ENCODE results near the gene FYCO1. TPM values are rescaled to one million over a fixed set of nuclear protein-coding genes. Genes with fewer than 3 reads are reported as not detected.

Gene FYCO1
- total and polyA plus RNA-seq, 10 donors = 5.2 to 40.1 (median 30.5) TPM

- no peak for DNase-seq
- peak overlapping the region in 7 of 8 donors; percentile 23 to 98 (median 95) for H3K27ac ChIP-seq
- peaks cover 0 to 5% (median 0%) of the 10 kb centered on the region in 6 donors for H3K36me3 ChIP-seq
- H3K4me1 ChIP-seq = peaks cover 42 to 83% (median 66%) of the 10 kb centered on the region in 6 donors
- intact Hi-C loops (cut with DNase I; ENCODE audit: low total_unique reads) = no loop called here
- no peaks in the 10 kb centered on the region for H3K9me3 ChIP-seq
- H3K4me3 ChIP-seq = no peak overlapping the region
- 33 to 67% (median 53%) methylated on average over 2 of the region's 2 CpGs for WGBS, 5 donors
- peak in 1 of 3 donors; percentile 62 for TF ChIP-seq POLR2AphosphoS5 (IDR thresholded peaks at IDR 0.05)
- TF ChIP-seq POLR2A (IDR thresholded peaks at IDR 0.05) = no peak
- H3K27me3 ChIP-seq (replicated peaks in 1 of 7) = no peaks in the 10 kb centered on the region
These were observed 2.8 kb downstream of the FYCO1 start for GRCh38 chr3:45992821-45993221.

DNA sequence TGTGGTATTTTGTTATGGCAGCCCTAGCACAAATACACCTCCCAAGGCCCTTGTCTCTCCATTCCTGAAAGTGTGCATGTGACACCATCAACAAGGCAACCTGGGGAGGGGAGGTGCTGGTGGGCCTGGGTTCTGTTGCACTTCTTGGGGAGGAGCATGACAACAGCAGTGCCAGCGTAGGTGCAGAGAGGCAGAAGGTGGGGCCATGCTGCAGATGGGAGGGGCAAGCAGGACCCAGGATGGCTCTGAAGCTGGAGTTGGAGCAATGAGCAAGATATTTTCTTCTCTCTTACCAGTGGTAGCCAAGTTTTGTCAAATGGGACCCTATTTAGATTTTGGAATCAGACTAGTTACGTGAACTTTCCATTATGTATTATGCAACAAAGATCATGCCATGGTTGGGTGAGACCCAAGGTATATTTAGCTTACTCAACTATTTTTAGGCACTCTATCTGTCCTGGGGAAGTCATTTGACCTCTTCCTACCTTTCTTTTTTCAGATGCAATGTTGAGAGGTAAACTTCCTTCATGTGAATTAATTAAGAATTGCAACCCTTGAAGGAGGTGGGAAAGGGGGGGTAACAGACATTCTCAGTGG is 3.4 kb downstream of the FYCO1 start:
- Histone ChIP-seq H3K4me1 (peaks cover 46 to 89% (median 72%) of the 10 kb centered on the region in 6 donors), H3K4me3 (no peak overlapping the region), H3K9me3 (no peaks in the 10 kb centered on the region), H3K36me3 (peaks cover 0 to 5% (median 0%) of the 10 kb centered on the region in 6 donors), H3K27ac (peak overlapping the region in 5 of 8 donors; percentile 23 to 98 (median 96)), H3K27me3 (replicated peaks in 1 of 7) (no peaks in the 10 kb centered on the region)
- DNase-seq = no peak
- 56 to 78% (median 72%) methylated on average over 2 of the region's 2 CpGs for WGBS, 5 donors
- TF ChIP-seq POLR2A (IDR thresholded peaks at IDR 0.05) (no peak), POLR2AphosphoS5 (IDR thresholded peaks at IDR 0.05) (no peak)
- TF ChIP-seq, protein P1, sequence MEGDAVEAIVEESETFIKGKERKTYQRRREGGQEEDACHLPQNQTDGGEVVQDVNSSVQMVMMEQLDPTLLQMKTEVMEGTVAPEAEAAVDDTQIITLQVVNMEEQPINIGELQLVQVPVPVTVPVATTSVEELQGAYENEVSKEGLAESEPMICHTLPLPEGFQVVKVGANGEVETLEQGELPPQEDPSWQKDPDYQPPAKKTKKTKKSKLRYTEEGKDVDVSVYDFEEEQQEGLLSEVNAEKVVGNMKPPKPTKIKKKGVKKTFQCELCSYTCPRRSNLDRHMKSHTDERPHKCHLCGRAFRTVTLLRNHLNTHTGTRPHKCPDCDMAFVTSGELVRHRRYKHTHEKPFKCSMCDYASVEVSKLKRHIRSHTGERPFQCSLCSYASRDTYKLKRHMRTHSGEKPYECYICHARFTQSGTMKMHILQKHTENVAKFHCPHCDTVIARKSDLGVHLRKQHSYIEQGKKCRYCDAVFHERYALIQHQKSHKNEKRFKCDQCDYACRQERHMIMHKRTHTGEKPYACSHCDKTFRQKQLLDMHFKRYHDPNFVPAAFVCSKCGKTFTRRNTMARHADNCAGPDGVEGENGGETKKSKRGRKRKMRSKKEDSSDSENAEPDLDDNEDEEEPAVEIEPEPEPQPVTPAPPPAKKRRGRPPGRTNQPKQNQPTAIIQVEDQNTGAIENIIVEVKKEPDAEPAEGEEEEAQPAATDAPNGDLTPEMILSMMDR (IDR thresholded peaks at IDR 0.05 in 8 of 11, conservative IDR thresholded peaks at IDR 0.05 in 3 of 11) = no peak
- intact Hi-C loops (cut with DNase I; ENCODE audit: low total_unique reads) = no loop called here

GRCh38 chr3:45991341-45991740 is 4.3 kb downstream of the FYCO1 start:
- Histone ChIP-seq H3K36me3 (peaks cover 0 to 5% (median 0%) of the 10 kb centered on the region in 6 donors), H3K4me3 (no peak overlapping the region), H3K27me3 (replicated peaks in 1 of 7) (no peaks in the 10 kb centered on the region), H3K27ac (peak overlapping the region in 4 of 8 donors; percentile 95 to 98 (median 96)), H3K9me3 (no peaks in the 10 kb centered on the region), H3K4me1 (peaks cover 45 to 94% (median 73%) of the 10 kb centered on the region in 6 donors)
- TF ChIP-seq POLR2AphosphoS5 (IDR thresholded peaks at IDR 0.05) (peak in 1 of 3 donors; percentile 6), POLR2A (IDR thresholded peaks at IDR 0.05) (no peak)
- TF ChIP-seq, protein P1 (IDR thresholded peaks at IDR 0.05 in 8 of 11, conservative IDR thresholded peaks at IDR 0.05 in 3 of 11) = no peak
- DNase-seq = no peak
- WGBS, 5 donors = 52 to 73% (median 62%) methylated on average over 6 of the region's 6 CpGs
- intact Hi-C loops (cut with DNase I; ENCODE audit: low total_unique reads) = no loop called here

DNA sequence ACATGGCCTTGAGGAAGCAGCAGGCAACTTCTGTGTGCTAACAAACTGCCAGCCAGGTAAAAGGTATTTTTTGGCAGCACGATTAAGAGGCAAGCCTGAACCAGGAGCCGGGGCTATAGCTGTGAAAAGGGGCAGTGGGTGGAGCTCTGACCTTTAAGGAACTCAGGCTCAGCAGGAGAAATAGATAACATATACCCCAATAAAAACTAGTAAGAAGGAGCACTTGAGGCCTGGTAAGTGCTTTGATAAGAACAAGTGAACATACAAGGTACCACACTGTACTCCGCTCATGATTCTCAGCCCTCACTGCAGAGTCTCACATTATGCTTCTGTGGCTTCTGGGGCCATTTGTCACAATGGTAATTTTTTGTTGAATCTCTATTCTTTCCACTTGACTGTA is 5.4 kb downstream of the FYCO1 start:
- Histone ChIP-seq H3K4me3 (no peak overlapping the region), H3K36me3 (peaks cover 0 to 14% (median 0%) of the 10 kb centered on the region in 6 donors), H3K4me1 (peaks cover 39 to 98% (median 68%) of the 10 kb centered on the region in 6 donors), H3K27me3 (replicated peaks in 1 of 7) (no peaks in the 10 kb centered on the region), H3K9me3 (no peaks in the 10 kb centered on the region), H3K27ac (peak overlapping the region in 3 of 8 donors; percentile 46 to 64 (median 51))
- TF ChIP-seq POLR2A (IDR thresholded peaks at IDR 0.05) = no peak
- no peak for TF ChIP-seq POLR2AphosphoS5 (IDR thresholded peaks at IDR 0.05)
- TF ChIP-seq, protein P1 (IDR thresholded peaks at IDR 0.05 in 8 of 11, conservative IDR thresholded peaks at IDR 0.05 in 3 of 11) = no peak
- intact Hi-C loops (cut with DNase I; ENCODE audit: low total_unique reads) = no loop called here
- DNase-seq = no peak
- WGBS, 5 donors = 59 to 90% (median 73%) methylated on average over 3 of the region's 3 CpGs
